GM04504 (cell line): ENCODE measurements around the gene ARFGEF2.
"Not testable (repeated sequence)": the region's sequence is repeated elsewhere in the genome, so short reads cannot be mapped to it uniquely, and the experiment has no call there.

Experiments
- DNase-seq: peaks from one replicate; pipeline ENCODE4 v3.0.0-alpha.2; 2012; ENCODE audit warnings: low read depth

The ARFGEF2 gene

DNA sequence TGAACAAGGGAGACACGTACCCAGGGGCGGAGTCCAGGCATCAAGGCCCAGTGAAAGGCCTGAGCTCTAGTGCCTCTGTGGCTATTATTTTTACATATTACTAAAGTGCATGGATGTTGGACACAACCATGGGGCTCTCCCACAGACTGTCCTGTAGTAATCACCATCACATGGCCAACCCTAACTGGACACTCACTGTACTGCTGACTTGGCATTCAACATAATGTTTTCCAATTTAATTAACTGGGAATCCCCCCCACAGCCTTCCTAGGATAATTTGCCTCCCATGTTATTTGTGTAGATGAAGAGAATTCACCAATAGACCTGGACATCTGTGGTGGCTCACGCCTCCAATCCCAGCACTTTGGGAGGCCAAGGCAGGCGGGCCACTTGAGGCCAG, 34.5 kb downstream of the ARFGEF2 start:
- no peak for DNase-seq

DNA sequence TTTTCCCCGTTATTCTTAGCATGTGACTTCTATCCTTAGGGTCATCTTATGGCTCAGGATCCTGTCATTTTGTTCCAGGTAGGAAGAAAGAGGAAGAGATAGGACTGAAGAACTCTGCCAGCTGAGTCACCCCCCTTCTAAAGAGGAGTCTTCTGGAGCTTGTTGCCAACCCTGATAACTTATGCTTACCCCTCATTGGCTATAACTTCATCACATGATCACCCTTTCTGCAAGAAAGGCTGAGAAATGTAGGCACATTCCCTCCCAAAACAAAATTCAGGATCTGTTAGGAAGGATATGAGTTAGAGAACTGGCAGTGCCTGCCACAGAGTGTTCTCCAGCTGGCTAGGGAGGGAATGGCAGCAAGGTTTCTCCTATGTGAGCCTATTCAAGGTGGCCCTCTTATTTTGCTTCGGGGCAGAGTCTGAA, 35.6 kb downstream of the ARFGEF2 start:
- no peak for DNase-seq

DNA sequence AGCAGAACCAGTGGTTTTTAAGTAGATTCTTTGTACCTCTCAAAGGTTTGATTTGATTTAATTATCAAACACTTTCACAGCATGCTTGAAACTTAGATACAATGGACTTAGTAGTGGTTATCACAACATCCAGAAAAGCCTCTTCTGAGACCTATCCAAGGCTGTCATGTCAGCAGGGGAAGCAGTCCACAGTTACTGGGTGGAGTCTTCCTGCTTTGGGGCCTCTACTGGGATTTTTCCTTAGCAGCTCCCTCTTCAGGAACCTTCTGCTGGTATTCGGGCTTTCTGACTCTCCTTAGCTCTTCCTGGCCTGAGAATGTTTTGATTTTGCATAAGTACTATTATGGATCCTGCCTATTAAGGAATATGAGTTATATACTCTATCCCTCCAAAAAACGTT, 36.0 kb downstream of the ARFGEF2 start:
- DNase-seq: no peak

DNA sequence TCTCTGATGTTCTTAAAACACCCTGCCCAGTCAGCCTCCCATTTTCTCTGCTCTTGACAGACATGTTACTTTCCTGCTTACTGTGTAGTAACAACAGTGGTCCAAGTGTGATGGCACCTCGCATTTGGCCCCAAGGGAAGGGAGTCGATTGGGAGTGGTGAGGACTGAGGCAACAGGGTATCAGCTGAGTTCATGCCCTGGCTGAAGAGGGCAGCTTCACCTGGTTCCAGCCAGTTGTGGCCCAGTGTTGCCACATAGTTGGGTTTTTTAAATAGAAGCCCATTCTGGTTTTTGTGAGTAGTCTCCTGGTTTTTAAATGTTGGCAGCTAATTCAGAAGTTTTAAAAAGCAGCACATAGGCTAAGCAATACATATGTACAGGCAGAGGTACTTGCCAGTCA, 37.2 kb downstream of the ARFGEF2 start:
- DNase-seq: no peak

DNA sequence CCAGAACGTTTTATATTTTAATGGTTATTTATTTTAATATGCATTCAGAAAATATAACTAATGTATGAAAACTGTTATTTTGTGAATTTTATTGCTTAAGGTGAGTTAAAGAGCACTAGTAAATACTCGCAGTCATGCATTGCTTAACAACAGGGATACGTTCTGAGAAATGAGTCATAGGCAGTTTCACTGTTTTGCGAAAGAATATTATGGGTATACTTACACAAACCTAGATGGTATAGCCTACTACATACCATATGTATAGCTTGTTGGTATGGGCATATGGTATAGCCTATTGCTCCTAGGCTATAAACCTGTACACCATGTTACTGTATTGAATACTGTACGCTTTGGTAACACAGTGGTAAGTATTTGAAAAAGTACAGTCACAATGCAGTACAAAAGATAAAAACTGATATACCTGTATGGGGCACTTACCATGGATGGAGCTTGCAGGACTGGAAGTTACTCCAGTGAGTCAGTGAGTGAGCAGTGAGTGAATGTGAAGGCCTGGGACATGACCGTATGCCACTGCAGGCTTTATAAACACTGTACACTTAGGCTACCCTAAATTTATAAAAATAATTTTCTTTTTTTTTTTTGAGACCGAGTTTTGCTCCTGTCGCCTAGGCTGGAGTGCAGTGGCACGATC, 38.5 kb downstream of the ARFGEF2 start:
- DNase-seq: no peak

DNA sequence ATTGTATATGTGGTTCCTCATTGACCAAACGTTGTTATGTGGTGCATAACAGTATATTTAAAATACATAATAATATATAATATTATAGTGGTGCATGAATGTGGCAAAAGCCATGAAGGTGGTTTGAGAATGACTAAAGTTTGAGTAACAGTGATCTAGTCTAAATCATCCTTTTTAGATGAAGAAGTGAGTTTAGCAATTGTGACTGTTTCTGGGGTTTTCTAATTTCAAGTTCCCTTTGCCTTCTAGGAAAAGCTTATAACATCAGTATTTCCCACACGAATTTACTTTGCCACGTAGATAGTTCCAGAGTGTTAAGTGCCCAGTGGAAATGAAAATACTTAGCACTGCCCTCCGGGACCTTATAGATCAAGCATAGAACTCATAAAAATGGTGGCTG, 40.9 kb downstream of the ARFGEF2 start:
- DNase-seq: no peak

DNA sequence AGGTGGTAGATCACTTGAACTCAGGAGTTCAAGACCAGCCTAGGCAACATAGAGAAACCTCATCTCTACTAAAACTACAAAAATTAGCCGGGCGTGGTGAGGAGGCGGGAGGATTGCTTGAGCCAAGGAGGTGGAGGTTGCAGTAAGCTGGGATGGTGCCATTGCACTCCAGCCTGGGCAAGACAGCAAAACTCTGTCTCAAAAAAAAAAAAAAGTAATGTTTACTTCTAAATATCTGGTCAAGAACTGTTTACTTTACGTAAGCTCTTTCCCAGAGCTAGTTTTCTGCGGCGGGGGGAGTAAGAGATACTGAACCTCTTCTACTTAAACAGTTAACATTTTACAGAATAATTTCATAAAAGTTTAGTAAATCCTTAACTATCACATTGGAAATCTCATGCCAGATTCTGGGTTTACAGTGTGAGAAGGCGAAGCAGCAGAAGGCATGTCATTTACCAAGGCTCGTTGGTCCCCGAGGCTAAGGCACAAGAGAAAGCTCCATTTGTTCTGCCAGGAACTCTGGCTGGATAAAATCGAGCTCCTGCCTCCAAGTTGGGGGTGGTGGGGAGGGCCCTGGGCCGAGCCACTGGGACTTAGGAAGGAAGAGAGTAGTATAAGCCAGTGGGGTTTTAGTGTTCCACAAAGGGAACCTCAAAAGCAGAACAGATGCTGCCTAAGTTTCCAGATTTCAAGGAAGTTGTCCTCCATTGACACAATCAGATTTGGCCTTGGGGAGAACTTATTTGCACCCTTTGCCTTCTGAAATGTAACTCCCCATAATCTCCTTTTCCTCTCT, 41.7 kb downstream of the ARFGEF2 start:
- DNase-seq: no peak

DNA sequence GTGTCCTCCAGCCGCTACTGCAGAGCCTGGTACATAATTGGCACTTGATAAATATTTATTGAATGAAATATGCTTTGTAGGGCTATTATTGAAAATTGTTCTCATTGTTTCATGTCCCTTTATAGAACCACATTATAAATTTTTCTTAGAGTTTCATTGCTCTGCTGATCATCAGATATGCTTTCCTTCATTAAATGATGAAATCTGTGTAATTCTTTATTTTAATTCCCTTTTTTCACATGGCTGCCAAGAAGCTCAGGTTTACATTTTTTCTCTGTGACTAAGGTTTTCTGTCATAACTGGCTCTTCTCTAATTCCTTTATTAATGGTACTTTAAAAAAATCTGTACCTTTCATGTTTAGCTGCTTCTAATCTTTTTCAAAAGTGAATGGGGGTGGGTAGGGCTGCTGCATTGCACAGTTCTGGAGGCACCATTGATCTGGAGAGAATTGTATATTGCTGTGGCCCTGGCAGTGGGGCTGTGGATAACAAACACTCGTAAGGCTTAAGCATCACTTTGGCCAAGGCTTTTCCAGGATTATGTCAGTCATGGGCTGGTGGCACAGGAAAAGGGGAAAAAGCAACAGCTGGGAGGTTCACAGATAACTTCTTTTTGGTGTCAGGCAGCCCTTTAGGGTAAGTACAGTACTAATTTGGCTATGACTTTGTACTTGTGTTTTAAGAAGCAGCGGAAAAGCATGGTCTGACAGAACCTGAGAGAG, 43.8 kb downstream of the ARFGEF2 start:
- DNase-seq: peak; percentile 23

DNA sequence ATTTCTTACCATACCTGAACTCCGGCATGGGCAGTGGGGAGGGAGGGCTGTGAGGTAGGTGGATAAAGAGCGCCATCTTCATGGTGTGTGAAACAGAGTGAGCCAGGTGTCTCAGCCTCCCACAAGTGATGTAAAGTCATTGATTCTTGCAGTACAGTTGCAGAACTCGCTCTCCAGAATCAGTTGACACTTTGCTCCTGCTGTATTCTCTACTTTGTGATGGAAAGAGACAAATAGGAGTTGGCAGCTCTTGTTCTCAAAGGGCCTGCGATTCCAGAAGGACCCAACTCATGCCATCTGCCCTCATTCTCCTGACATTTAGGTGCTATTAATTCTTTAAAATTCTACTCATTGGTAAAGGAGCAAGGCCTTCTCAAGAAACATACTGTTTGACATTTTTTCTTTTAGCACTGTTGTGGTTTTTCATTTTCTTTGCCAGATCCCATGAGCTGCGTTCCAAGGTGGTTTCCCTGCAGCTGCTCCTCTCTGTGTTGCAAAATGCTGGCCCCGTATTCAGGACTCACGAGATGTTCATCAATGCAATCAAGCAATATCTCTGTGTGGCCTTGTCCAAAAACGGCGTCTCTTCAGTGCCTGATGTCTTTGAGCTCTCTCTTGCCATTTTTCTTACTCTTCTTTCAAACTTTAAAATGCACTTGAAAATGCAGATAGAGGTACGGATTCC, 49.3 kb downstream of the ARFGEF2 start:
- no peak for DNase-seq

DNA sequence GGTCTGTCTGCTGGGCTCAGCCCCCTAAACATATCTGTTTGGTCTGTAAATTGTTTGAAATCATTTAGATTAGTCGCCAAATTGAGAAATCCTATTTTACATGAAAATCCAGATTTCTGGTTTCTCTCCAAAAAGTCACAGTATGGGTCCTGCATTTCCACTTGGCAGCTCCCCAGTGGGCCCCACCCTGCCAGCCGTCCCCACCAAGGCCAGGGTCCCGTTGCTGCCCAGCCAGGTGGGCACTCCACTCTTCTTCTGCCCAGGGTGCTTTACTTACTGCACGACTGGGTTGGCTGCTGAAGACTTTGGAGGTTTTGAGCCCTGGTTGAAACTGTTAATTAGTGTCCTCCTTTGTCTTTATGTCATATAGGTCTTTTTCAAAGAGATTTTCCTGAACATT, 50.4 kb downstream of the ARFGEF2 start:
- DNase-seq: no peak

DNA sequence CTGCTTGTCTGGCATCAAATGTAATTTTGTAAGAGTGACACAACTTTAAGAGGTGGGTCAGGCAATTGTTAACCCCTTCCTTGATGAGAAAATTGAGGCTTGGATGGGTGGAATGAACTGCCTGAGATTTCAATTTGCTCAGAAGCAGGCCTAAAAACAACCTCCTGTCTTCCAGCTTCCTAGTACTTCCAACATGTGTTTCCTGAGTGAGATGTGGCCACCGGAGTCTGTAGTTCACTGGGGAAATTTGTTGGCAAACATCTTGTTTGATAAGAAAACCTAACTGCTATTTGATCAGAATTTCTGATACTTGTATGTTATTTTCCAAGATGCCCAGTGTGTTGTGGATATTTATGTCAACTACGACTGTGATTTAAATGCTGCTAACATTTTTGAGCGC, 51.3 kb downstream of the ARFGEF2 start:
- DNase-seq: no peak

DNA sequence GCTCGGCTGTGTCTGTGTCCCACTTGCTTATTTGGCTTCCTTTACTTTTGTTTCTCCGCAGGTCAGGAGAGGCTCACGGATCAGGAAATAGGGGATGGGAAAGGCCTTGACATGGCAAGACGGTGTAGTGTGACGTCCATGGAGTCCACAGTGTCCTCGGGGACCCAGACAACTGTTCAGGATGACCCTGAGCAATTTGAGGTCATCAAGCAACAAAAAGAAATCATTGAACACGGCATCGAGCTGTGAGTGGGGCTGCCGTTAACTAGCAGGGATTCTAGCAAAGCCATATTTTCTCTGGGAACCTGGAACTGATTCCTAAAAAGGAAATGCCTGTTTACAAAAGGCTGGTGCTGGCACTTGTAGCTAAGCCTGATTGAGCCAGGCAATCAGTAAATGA, 54.4 kb downstream of the ARFGEF2 start:
- DNase-seq: no peak

DNA sequence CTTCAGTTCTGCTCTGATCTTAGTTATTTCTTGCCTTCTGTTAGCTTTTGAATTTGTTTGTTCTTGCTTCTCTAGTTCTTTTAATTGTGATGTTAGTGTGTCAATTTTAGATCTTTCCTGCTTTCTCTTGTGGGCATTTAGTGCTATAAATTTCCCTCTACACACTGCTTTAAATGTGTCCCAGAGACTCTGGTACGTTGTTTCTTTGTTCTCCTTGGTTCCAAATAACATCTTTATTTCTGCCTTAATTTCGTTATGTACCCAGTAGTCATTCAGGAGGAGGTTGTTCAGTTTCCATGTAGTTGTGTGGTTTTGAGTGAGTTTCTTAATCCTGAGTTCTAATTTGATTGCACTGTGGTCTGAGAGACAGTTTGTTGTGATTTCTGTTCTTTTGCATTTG, 58.5 kb downstream of the ARFGEF2 start:
- not testable (repeated sequence) for DNase-seq

DNA sequence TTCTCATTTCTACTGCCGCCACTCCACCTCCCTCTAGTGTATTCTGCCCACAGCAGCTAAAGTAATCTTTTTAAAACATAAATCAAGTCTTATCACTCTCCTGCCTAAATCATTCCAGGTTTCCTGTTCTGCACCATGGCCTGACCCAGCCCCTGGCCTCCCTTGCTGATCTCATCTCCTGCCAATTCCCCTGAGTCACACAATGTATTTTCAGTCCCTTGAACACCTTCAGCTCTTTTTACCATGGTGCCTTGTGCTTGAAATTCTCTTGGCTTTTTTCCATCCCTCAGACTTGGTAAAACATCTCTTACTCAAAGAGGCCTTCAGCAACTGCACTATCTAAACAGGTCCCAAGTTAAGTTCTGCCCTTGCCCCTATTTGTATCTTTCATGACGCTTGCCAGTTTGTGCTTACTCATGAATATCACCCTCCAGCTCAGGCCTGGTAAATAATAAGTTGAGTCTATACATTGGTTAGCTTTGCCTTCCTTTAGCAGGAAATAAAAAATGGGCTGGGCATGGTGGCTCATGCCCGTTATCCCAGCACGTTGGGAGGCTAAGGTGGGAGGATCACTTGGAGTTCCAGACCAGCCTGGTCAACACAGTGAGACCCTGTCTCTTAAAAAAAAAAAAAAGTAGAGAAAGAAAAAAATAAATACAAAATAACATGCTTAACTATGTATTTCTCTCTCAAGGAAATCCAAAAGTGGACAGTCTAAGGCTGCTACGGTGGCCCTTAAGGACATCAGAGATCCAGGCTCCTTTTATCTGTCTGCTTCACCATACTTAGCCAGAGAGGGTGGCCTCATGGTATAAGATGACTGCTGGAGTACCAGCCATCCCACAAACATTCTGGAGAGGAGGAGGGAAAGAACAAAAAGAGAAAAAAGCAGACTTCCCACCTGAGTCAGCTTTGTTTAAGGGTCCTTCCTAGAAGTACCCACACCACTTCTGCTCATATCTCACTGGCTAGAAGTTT, 62.2 kb downstream of the ARFGEF2 start:
- DNase-seq: peak; percentile 44

DNA sequence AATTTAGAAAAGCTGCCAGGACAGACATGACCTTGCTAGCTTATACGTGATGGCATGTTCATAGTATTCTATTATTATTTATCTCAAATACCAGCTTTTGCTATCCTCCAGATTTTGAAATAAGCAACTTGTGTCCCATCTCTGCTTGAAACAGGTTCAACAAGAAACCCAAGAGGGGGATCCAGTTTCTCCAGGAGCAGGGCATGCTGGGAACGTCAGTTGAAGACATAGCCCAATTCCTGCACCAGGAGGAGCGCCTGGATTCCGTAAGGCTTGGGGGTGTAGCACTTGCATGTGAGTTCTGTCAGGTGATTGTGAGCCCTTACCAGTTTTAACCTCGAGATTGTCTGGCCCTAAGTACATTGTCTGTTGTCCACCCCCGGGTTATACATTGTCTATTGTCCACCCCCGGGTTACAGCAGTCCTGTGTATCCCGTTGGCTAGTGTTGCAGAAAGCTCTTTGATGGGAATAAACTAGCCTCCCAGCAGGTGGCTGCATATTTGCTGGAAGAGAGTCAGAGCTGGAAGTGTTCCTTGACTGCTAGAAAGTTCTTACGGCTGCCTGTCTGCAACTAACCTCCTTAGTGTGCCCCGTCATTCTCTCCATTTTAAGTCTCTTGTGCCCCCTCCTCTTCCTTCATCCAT, 63.2 kb downstream of the ARFGEF2 start:
- no peak for DNase-seq

DNA sequence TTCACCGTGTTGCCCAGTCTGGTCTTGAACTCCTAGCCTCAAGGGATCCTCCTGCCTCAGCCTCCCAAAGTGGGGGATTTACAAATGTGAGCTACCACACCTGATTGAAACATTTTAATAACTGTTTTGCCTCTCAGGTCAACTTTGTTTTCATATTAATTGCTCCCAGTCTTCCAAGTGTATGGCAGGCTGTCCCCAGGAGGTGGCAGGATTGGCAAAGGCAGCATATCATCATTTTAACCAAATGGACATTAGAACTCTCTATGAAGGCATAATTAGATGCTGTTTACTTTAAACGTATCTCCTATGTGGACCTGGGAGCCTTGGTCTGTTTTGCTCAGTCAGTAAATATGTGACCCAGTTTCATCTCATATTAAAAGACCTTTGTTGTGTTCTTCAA, 65.4 kb downstream of the ARFGEF2 start:
- no peak for DNase-seq

DNA sequence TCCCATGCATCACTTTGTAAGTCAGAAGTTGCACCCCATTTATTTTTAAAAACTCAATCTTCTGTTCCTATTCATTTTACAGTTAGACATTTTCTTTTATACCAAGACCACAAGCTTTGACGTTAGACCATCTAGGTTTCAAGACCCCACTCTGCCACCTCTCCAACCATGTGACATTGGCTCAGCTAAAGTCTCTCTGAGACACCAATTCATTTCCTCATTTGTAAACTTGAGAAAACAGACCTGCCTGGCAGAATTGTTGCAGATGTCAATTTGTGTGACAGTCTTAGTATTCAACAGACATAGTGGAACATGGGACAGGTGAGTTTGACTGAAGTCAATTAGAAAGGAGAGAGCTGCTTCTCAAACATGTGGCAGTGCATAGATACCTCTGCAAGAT, 69.0 kb downstream of the ARFGEF2 start:
- no peak for DNase-seq

DNA sequence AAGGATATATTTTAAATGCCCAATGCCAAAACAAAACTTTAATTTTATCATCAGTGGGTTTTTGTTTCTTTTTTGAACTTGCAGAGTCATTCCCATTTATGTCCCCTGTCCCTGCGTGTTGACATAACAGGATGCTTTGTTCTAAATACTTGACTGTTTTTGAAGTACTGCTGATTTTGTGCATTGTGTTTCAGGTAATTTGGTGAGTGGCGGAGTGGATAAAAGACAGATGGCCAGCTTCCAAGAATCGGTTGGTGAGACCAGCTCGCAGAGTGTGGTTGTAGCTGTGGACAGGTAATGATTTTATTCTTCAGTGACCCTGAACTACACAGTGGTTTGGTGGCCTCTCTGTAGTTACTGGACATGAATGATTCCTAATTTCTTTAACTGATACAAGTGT, 74.1 kb downstream of the ARFGEF2 start:
- no peak for DNase-seq

DNA sequence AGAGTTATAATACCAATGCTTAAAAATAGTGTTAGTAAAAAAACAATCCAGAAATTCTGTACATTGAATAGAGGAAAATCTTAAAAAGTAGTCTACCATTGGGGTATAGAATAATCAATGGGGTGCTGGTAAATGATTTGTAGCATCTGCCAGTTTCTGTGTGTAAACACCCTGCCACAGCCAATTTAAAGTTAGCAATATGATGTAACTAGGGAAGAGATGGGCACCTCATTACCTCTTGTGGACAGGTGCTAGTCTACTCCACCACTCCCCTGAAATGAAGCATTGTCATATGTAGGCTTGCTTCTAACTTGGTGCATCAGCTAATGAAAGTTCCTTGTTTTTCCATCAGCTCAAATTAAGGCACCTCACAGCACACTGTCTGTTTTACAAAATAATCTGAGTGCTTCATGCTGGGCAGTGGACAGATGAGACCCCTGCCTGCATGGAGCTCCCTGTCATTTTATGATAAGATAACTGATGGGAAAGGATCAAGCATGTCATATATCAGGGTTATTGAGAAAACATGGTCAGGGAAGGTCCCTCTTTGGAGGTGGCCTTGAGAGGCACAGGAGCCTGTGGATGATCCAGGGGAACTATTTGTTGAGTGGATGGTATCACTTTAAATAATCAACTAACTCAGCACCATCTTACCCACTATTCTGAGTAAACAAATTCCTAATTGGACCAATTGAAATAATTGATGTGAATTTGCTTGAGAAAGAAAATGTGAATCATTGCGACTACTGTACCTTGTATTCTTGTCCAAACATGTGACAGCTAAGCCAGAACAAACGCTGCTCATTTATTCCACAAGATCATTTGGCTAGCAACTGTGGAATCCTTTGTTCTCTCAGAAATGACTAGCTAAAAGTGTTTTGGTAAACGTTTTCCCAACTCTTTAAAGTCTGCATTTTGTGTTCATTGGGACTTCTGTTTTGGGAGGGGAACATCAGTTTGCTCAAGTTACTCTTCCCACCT, 78.7 kb downstream of the ARFGEF2 start:
- DNase-seq: no peak

DNA sequence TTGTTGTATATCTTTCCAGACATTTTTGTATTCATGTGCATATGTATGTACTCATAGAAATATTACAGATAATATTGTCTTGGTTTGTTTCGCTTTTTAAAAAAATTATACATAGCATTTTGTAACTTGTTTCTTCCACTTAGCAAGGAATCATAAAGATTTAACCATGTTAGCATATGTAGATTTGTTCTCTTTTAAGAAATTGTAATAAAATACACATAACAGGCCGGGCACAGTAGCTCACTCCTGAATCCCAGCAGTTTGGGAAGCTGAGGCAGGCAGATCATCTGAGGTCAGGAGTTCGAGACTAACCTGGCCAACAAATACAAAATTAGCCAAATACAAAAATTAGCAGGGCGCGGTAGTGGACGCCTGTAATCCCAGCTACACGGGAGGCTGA, 80.2 kb downstream of the ARFGEF2 start:
- DNase-seq: no peak
